Measurements from ENCODE around the gene CDC42EP5. TPM values are rescaled to one million over a fixed set of nuclear protein-coding genes. Genes with fewer than 3 reads are reported as not detected.

CDC42EP5 gene
- total RNA-seq, 2 experiments from 2014 or later = 0.45 to 0.83 TPM

DNA sequence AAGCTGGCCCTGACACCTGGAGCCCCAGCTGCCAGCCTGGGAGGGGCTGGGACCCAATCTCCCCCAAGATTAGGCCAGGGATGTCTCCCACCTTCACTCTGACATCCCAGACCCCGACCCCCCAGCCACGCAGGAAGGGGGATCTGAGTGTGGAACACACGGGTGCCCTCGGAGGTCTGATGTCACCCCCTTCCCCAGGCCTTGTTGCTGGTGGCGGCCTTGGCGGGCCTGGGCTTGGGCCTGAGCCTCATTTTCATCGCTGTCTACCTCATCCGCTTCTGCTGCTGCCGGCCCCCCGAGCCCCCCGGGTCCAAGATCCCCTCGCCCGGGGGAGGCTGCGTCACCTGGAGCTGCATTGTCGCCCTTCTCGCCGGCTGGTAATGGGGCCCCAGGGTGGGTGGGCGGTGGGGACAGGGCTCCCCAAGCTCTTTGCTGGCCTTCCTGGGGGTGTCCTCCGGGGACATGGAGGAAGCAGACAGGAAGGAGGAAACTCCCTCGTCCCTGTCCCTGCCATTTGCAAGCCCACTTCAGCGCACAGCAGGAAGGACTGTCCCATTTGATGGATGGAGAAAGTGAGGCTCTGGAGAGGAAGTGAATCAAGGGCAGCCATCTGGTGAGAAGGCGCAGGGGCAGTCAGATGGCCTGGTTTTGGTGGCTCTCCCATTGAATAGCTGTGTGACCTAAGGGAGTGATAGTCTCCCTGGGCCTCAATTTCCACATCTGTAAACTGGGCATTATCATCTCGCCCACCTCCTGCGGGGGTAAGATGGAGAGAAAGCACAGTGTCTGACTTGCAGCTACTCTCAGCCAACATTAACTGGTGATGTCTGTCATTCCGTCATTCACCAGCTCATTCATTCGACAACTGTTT lies 53.9 kb downstream of the CDC42EP5 start:
- ChIA-PET POLR2A (no interaction called here), CTCF (interaction anchor here (0.5 to 2.6 kb wide), 2 partner anchors 28 kb away, joined by 3 to 8 read pairs; no protein-coding TSS in a partner anchor)
- no peak for ATAC-seq
- H3K4me1 Mint-ChIP-seq (ENCODE audit: low read depth) = peaks cover 15% of the 10 kb centered on the region
- no peak overlapping the region for H3K4me3 Mint-ChIP-seq
- TF ChIP-seq, protein P1, sequence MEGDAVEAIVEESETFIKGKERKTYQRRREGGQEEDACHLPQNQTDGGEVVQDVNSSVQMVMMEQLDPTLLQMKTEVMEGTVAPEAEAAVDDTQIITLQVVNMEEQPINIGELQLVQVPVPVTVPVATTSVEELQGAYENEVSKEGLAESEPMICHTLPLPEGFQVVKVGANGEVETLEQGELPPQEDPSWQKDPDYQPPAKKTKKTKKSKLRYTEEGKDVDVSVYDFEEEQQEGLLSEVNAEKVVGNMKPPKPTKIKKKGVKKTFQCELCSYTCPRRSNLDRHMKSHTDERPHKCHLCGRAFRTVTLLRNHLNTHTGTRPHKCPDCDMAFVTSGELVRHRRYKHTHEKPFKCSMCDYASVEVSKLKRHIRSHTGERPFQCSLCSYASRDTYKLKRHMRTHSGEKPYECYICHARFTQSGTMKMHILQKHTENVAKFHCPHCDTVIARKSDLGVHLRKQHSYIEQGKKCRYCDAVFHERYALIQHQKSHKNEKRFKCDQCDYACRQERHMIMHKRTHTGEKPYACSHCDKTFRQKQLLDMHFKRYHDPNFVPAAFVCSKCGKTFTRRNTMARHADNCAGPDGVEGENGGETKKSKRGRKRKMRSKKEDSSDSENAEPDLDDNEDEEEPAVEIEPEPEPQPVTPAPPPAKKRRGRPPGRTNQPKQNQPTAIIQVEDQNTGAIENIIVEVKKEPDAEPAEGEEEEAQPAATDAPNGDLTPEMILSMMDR (IDR thresholded peaks at IDR 0.05) = no peak
- no peak overlapping the region for H3K27ac Mint-ChIP-seq
- no peak for DNase-seq
- H3K27me3 Mint-ChIP-seq = peaks cover 34% of the 10 kb centered on the region
- intact Hi-C loops (cut with micrococcal nuclease) = no loop called here
- no peaks in the 10 kb centered on the region for H3K9me3 Mint-ChIP-seq
- no peaks in the 10 kb centered on the region for H3K36me3 Mint-ChIP-seq (ENCODE audit: low read depth)

DNA sequence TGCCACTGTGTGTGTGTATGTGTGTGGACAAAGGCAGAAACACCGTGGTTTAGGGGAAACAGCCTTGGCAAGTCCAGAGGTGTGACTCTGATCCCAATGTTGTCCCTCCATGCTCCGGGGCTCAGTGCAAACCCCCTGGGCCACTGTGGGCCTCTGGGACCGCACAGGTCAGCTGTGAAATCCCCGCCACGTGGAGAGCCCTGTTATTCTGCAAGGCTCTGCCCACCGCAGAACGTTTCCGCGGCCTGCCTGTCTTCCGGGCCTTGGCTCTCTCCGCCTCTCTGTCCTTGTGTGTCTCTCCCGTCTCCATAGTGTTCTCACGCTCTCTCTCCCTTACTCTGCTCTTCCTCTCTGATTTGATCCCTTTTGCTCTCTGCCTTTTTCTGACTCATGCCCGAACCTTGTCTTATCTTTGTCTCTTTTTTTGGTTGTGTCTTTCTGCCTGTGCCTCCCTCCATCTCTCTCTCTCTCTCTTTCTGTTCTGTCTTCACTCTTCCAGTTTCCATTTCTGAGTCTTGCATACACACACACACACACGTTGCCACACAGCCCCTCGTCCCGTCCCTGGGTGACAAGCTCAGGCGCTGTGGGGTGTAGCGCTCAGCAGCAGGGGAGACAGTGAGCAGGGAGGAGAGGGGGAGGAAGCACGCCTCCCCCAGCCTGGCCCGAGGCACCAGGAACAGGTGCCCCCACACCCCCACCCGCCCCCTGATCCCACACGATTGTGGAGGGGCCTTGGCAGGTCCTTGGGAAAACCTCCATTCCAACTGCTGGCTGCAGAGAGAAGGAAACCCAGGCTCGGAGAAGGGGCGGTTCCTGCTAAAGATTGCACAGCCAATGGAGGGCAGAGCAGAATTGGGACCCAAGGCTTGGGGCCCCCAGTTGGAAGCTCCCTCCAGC lies 54.8 kb downstream of the CDC42EP5 start:
- ChIA-PET CTCF (interaction anchor here (0.5 kb wide), 1 partner anchor 27 kb away, joined by 3 read pairs; no protein-coding TSS in a partner anchor), POLR2A (no interaction called here)
- Mint-ChIP-seq H3K4me3 (peak overlapping the region; percentile 17), H3K27ac (peak overlapping the region; percentile 68), H3K36me3 (ENCODE audit: low read depth) (no peaks in the 10 kb centered on the region), H3K9me3 (no peaks in the 10 kb centered on the region), H3K4me1 (ENCODE audit: low read depth) (peaks cover 15% of the 10 kb centered on the region), H3K27me3 (peaks cover 34% of the 10 kb centered on the region)
- ATAC-seq (peak; percentile 66), DNase-seq (peak; percentile 72)
- intact Hi-C loops (cut with micrococcal nuclease) = no loop called here
- TF ChIP-seq, protein P1 (IDR thresholded peaks at IDR 0.05) = no peak

DNA sequence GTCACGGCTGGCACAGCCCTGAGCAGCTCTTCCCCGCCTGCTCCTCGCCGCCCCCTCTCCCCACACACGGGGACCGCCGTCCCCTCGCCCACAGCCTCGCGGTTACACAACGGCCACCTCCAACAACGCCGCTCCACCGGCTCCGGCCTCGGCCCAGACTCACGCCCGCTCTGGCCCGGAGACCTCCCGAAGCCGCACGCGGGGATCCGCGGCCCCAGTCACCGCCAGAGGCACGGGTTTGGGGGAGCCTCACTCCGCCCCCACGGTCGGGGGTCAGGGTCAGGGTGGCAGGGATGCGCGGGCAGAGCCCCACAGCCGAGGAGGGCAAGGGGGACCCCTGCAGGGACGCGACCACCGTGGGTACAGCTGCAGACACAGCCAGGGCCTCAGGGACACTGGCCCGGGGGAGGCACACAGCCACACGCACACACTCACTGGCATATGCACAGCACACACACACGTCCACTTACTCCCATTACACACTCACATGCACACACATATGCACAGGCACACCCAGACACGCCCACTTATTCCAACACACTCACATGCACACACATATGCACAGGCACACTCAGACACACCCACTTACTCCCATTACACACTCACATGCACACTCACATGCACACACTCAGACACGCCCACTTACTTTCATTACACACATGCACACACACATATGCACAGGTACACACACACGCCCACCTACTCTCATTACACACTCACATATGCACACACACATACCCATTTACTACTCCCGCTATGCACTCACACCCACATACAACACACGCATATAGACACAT lies 56.2 kb downstream of the CDC42EP5 start:
- intact Hi-C loops (cut with micrococcal nuclease) = no loop called here
- CTCF ChIA-PET = interaction anchor here (0.6 to 1.7 kb wide), 7 partner anchors 13 to 151 kb away, joined by 3 to 8 read pairs (median 4); partner anchors contain the start of gene LAIR1
- TF ChIP-seq, protein P1 (IDR thresholded peaks at IDR 0.05) = no peak
- Mint-ChIP-seq H3K4me3 (no peak overlapping the region), H3K36me3 (ENCODE audit: low read depth) (no peaks in the 10 kb centered on the region), H3K27ac (no peak overlapping the region), H3K27me3 (peaks cover 35% of the 10 kb centered on the region), H3K4me1 (ENCODE audit: low read depth) (peaks cover 15% of the 10 kb centered on the region), H3K9me3 (no peaks in the 10 kb centered on the region)
- POLR2A ChIA-PET = interaction anchor here (0.6 to 1.9 kb wide), 3 partner anchors 26 to 216 kb away, joined by 3 to 4 read pairs (median 4); no protein-coding TSS in a partner anchor
- DNase-seq = no peak
- no peak for ATAC-seq

DNA sequence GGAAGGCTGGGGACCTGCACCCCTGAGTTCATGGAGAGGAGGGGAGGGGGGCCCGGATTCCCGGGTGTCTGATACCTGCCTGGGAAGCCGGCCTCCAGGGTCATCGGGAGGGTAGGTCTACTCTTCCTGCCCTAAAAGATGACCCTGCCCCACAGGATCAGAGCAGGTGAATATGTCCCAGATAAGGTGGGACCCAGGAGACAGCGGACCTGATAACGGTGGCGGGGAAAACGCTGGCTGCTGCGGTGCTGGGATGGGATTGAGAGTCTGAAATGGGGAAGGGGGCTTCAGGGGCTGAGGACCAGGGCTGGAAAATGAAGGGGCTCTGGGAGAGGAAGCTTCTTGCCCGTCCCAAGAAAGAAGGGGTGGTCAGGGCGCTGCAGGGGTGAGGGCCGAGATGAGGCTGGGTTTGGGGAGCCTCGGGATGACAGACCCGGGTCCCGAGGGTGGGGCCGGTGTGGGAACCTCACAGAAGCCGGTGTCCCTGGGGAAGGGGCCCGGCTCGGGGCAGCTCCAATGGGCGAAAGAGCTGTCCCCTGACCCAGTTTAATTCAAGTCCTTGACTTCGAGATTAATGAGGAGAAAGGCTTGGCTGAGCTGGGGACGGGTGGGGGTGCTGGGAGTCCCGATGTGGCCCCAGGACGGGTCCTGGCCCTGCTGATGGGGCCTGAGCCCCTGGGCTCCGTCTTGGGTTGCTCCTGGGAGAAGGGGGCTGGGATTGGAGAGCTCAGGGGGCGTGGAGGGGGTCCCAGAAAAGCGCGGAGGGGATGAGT lies 57.0 kb downstream of the CDC42EP5 start:
- CTCF ChIA-PET = interaction anchor here (0.6 to 1.7 kb wide), 16 partner anchors 11 to 255 kb away, joined by 3 to 10 read pairs (median 4); partner anchors contain the start of gene LAIR1
- TF ChIP-seq, protein P1 (IDR thresholded peaks at IDR 0.05) = no peak
- Mint-ChIP-seq H3K9me3 (no peaks in the 10 kb centered on the region), H3K4me1 (ENCODE audit: low read depth) (peaks cover 15% of the 10 kb centered on the region), H3K27ac (no peak overlapping the region), H3K27me3 (peaks cover 36% of the 10 kb centered on the region), H3K4me3 (no peak overlapping the region), H3K36me3 (ENCODE audit: low read depth) (no peaks in the 10 kb centered on the region)
- ATAC-seq = no peak
- POLR2A ChIA-PET = interaction anchor here (0.6 to 1.9 kb wide), 5 partner anchors 26 to 215 kb away, joined by 3 to 5 read pairs (median 4); partner anchors contain the start of gene LENG8
- intact Hi-C loops (cut with micrococcal nuclease) = no loop called here
- DNase-seq = no peak
